Daoy (cell line): ENCODE data around the gene FMN2. TPM values are rescaled to one million over a fixed set of nuclear protein-coding genes. Genes with fewer than 3 reads are reported as not detected.
A peak's percentile ranks its signal among the peaks of the same experiment; 100 is the strongest.

Experiments used
- DNase-seq: peaks from one replicate; pipeline ENCODE4 v3.0.0-alpha.2; 2015; ENCODE audit warnings: low read depth
- total RNA-seq: library from RNA; depleted of rRNA; stranded (reverse); fragments of >200 nt; shearing (Covaris generic); gene quantifications from 2 replicates; pipeline ENCODE4 v1.2.3, GENCODE V29; 2014; rRNA removed

Gene FMN2
- 1.1 and 1.4 TPM in 2 replicates for total RNA-seq

DNA sequence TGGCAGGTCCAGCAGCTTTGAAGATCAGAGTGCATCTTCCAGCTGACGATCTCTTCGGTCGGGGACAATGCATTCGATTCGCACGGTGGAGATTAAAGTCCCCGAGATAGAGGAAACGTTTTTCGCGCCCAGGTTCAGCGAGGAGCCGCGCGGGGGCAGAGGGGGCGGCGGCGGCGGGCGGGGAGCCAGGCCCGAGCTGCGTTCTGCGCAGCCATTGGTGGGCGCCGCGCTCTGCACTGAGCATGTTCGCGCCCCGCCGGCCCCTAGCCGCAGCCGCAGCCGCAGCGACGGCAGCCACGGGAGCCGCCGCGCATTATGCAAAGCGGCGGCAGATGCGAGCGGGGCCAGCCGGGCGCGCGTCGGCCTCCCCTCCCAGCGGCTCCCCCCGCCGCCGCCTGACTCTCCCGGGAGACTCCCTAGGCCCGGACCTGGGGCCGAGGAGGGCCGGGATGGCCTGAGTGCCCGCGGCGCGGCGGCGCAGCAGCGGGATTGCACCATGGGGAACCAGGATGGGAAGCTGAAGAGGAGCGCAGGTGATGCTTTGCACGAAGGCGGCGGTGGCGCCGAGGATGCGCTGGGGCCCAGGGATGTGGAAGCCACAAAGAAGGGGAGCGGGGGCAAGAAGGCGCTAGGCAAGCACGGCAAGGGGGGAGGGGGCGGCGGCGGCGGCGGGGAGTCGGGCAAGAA, at the start of gene FMN2:
Gene FMN2 (plus strand): TSS at position 270 of the 687 bp plus-strand sequence. CDS start 227 bp downstream, at position 497.
- DNase-seq: peak; percentile 77

DNA sequence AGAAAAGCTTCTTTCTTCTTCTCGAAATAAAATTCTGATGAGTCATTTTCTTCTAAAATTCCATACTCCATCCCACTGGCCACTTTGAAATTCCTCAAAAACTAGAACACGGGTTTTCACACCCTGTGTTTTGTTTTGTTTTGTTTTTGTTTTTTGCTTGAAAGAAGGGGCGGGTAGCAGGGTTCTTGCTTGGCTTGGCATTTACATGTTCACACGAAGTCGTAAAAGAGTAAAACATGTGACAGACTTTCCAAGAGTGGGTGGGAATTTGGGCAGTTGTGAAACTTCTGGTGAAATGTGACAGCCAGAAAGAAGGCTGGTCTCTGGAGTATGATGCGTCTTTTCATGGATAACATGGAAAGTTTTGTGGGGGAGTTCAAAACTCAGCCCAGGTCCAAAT, 47.1 kb upstream of the FMN2 start:
- no peak for DNase-seq

DNA sequence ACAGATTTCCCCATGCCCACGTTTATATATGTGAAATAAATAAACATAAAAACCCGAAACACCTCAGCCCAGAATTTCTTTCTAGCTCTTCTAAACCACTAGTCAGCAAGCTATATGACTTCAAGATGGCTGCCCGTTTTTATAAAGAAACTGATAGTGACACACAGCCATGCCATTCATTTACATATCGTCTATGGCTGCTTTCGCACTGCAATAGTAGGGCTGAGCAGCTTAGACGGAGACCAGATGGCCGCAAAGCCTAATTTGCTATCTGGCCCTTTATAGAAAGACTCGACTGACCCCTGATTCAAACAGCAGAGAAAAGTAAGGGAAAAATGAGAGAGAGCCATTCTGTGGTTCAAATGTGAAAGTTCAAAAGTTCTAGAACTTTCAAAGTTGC, 45.7 kb upstream of the FMN2 start:
- DNase-seq: no peak

DNA sequence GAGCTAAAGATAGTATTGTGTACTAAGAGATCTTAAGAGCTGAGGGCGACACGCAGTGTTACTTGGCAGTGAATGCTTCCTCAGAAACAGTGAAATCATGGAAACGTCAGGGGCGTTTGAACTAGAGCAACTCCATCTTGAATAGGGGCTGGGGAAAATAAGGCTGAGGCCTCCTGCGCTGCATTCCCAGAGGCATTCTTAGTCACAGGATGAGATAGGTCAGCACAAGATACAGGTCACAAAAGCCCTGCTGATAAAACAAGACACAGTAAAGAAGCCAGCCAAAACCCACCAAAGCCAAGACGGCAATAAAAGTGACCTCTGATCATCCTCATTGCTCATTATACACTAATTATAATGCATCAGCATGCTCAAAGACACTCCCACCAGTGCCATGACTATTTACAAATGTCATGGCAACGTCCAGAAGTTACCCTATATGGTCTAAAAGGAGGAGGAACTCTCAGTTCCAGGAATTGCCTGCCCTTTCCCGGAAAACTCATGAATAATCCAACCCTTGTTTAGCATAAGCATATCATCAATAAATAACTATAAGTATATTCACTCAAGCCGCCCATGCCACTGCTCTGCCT, 37.5 kb upstream of the FMN2 start:
- DNase-seq: no peak

DNA sequence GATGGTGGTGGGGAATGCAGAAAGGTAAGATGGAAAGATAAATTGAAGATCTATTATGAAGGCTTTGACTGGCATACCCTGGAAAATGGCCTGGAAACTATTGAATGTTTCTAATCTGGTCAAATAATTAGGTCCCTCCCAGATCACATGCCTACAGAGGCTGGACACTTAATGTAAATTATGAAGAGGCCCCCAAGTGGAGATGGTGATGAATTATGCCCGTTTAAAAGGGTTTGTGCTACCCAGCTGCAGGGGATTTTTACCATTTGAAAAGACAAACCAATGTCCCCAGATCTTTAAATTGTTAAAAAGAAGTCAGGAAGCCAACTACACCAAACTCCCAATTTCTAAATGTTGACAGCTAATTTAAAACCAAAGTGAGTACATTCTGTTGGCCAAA, 35.7 kb upstream of the FMN2 start:
- DNase-seq: no peak

DNA sequence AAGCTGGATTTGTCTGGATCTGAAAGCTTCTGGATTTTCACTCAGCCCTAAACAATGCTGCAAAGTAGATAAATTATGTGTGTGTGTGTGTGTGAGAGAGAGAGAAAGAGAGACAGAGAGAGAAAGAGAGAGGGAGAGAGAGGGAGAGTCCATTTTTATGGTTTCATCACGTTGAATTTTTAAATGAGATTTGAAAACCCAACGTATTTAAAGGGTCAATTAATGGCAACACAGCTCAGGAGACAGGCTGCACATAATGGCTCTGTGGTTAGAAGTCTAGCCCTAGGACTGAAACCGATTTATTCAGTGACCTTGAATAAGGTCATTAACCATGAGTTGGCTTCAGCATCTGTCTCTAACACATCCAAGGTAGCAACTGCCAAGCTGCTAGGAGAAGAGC, 35.3 kb upstream of the FMN2 start:
- no peak for DNase-seq

DNA sequence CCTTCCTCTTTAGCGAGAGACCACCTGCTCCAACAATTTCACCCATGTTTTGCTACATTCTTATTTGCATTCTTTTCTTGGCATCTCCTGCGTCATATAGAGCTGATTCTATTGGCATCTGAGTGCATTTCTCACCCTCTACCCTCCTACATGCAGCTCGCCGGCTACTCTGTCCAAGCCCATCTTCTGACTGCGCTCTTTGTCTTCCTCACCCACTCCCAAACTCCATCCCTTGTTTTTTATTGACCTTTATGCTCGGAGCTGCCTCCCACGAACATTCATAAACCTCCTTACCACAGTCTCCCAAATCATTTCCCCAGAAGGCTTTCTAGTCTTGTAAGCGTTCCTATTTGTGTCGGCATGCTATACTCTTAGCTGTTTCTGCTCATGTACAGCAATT, 33.6 kb upstream of the FMN2 start:
- DNase-seq: no peak

DNA sequence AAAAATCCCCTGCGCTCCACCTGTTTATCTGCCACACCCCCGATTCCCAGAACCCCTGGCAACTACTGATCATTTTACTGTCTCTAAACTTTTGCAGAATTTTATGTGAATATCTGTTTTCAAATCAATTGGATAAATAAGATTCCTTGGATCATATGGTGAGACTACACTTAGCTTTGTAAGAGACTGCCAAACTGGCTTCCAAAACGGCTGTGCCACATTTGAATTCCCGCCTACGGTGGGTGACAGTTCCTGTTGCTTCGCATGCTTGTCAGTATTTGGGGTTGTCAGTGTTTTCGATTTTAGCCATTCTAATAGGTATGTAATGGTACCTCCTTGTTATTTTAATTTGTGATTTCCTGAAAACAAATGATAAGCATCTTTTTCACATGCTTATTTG, 22.7 kb upstream of the FMN2 start:
- DNase-seq: no peak

DNA sequence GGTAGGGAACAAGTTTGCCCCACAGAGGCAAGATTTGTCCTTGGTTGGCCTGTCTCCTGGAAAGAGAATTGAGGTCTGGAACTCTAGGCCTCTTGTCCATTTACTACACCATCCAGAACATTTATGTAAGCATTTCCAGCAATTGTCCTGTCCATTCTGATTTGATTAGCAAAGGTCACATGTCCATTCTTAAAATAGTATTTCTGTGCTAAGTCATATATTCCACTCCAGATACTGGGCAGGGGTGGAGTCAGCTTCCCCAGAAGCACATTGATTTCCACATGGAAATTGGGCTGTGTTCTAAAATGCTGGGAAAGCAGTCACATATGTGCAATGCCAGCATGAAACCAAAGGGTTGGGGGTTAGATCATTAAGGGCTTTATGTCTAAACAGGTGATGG, 21.5 kb upstream of the FMN2 start:
- DNase-seq: no peak

DNA sequence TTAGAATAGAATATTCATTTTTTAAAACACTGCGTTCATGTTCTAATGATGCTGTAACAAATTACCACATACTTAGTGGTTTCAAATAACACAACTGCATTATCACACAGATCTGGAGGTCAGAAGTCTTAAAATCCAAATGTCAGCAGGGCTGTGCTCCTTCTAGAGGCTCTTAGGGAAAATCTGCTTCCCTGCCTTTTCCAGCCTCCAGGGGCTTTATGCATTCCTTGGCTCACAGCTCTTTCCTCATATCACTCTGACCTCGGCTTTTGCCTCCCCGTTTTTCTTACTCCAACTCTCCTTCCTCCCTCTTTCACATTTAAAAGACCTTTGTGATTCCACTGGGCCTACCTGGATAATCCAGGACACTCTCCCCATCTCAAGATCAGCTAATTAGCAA, 18.6 kb upstream of the FMN2 start:
- DNase-seq: no peak

DNA sequence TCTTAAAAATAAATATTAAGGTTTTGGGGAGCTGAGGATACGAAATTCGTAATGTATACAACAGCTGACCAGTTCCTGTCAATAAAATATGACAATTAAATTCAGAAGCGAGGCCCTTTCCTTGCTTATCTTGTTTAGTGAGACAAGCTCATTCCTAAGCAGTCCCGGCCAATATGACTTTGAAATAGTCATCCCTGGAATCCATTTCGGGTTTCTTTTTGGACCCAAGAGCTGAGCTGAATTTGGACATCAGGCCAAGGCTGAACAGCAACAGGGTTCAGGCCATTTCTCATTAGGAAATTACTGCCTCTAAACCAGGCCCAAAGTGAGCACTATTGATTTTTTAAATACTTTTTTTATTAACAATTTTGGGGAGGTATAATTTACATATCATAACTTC, 17.3 kb upstream of the FMN2 start:
- DNase-seq: no peak

DNA sequence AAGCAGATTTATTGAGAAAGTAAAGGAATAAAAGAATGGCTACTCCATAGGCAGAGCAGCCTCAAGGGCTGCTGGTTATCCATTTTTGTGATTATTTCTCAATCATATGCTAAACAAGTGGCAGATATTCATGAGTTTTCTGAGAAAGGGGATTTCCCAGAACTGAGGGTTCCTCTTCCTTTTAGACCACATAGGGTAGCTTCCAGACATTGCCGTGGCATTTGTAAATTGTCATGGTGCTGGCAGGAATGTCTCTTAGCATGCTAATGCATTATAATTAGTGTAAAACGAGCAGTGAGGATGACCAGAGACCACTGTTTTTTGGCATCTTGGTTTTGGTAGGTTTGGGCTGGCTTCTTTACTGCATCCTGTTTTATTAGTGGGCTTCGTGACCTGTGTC, 16.8 kb upstream of the FMN2 start:
- DNase-seq: no peak

DNA sequence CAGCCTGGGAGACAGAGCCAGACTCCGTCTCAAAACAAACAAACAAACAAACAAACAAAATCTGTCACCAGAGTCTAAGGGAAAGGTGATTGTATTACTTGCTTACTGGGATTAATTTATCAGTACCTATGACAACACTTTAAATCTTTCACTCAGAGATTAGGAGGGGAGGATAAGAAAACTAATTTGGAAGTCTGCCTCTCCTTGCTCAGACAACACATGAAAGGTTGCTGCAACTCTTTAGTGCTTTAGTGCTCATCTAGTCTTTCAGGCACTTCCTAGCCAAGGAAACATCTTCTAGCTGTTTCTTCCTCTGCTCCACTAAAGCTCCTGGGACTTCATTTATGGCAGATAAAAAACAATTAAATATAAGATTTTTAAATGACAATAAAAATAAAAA, 7.3 kb upstream of the FMN2 start:
- no peak for DNase-seq

DNA sequence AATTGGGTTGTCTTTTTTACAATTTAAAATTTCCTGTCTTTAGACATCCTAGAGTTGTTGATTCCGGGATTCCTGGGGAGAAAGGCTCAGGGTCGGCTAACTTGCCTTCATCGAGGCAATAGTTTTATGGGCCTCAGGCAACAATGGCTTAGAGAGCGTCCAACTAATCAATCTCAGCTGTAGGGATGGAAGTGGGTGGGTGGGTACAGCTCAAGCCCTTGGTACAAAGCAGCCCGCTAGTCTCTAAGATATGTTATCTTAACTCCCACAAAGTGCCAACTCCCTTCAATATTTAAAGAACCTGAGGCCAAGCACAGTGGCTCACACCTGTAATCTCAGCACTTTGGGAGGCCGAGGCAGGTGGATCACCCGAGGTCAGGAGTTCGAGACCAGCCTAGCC, 6.9 kb upstream of the FMN2 start:
- DNase-seq: no peak

DNA sequence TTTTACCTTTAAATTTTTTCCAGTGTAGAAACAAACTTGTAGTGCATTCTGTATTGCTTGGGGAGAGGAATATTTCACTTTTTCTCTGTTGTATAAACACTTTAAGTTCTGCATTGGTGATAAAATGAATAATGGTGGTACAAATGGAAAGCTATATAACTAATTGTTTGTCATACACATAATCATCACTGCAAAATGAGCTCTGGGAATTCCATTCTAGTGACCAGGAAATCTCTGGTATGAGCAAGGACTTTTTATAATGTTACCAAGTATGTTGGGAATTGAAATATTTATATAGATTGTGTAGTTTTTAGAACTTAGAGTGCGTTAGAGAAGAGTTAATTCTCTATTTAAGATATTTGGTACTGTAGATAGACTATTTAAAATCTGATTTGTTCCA, 5.0 kb upstream of the FMN2 start:
- no peak for DNase-seq

DNA sequence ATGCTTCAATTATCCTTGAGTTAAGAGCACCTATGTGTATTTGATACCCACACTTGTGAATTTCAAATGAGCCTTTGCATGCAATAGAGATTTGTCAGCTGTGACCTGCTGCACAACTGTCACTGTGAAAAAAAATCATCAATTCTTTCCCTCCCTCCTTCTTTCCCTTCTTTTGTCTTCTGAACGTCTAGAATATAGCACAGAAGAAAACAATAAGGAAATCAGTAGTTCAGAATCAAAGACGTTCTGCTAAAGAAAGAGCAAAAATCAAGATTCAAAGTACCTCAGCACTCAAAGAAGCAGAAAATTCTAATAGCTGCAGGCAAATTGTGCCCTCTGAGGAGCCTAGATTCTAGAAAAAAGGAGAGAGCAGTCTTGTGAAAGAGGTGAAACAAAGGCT, 1.7 kb upstream of the FMN2 start:
- no peak for DNase-seq

DNA sequence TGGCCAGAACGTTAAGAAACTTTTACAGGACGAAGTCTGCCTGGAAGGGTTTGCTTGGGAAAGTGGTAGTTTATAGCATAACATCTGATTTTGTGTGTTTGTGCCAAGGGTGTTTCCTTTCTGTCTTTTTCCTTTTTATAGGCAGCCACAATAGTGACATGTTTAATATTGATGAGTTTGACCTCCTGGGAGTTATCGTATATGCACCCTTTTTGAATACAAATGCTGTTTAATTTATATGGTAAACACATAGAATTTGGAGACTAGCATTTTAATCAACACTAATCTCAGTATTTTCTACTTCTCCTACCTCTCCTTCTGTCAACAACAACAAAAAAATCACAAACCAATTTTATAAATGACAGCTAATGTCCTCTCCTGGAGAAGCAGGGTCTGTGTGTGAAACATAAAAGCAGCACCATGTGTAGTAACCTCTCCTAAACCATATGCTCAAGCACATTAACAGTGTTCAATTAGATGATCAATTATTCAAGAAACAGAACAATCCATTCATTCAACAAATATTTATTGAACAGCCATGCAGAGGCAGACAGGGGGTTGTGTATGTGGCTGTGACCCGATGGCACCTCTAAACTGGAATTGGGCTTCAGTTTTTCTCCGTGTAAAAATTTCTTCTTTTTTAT, 604 bp upstream of the FMN2 start:
- no peak for DNase-seq

DNA sequence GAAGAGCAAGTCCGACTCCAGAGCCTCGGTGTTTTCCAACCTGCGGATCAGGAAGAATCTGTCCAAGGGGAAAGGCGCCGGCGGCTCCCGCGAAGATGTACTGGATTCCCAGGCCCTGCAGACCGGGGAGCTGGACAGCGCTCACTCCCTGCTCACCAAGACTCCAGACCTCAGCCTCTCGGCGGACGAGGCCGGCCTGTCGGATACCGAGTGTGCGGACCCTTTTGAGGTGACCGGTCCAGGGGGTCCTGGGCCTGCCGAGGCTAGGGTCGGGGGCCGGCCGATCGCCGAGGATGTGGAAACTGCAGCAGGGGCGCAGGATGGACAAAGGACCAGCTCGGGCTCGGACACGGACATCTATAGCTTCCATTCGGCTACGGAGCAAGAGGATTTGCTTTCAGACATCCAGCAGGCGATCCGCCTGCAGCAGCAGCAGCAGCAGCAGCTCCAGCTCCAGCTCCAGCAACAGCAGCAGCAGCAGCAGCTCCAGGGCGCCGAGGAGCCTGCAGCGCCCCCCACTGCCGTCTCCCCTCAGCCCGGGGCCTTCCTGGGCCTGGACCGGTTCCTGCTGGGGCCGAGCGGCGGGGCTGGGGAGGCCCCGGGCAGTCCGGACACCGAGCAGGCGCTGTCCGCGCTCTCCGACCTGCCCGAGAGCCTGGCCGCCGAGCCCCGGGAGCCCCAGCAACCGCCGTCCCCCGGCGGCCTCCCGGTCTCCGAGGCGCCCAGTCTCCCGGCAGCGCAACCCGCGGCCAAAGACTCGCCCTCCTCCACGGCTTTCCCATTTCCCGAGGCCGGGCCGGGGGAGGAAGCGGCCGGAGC, 827 bp downstream of the FMN2 start:
- peak; percentile 77 for DNase-seq

DNA sequence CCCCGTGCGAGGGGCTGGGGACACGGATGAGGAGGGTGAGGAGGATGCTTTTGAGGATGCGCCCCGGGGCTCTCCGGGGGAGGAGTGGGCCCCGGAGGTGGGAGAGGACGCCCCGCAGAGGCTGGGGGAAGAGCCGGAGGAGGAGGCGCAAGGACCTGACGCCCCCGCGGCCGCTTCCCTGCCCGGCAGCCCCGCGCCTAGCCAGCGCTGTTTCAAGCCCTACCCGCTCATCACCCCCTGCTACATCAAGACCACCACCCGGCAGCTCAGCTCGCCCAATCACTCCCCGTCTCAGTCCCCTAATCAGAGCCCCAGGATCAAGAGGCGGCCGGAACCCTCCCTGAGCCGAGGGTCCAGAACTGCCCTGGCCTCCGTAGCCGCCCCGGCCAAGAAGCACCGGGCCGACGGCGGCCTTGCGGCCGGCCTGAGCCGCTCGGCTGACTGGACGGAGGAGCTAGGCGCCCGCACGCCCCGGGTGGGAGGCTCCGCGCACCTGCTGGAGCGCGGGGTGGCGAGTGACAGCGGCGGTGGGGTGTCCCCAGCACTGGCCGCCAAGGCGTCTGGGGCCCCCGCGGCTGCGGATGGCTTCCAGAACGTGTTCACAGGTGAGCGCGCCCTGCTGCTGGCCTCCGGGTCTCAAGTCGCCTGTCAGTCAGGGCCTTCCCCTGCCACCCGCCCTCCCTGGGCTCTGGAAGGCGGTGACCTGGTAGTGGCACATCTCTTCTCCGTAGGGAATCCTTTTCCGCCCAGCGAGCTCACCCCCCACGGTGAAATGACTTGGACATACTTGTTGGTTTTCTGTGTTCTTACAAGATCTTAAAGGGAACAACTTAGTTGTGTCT, 1.7 kb downstream of the FMN2 start:
- peak; percentile 45 for DNase-seq

DNA sequence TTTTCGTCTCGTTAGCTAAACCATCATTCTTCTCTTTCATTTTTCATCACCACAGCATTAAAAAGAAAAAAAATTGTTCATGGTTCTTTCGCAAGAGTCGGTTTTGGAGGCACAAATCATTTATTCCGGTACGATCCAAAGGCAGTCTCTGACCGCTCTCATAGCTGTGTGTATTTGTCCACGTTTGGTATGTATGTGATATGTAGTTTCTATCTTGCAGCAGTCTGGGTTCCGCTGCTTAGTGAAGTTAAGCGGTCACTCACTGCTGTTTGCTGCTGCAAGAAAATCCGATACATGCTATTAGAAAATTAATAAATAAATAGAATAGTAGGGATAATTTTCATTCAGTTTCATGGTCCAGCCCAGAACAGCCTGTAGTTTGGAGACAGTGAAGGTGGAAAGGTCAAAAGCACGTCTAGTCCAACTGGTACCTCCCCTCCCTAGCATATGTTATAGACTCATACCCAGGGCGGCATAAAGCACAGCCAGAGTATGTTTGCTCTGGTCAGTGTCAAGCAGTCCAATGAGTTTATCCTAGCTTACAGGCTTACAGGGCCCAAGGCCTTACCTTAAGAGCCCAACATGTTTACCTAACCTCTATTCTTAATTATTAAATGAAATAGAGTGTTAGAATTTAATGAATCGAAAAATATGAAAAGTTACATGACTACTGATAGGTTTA, 2.5 kb downstream of the FMN2 start:
- DNase-seq: no peak

DNA sequence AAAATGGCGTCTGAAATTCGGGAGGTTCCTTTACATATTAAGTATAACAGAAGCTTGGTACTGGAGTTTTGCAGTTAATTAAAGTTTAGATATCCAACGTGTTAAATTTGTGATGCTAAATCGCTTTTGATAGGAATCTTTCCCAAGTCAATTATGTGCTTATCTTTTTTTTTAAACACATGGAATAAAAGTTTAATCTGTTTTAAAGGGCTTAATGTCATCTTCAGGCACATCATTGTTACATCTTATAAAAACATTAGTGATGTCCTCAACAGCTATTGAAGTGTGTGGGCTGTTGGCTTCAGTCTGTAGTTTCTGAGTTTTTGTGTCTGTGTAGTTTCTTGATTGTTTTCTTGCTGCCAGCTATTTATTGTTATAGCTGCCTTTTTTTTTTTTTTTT, 5.3 kb downstream of the FMN2 start:
- no peak for DNase-seq
